HG03520 (cell line): Measurements from ENCODE around the gene CEACAM18.
"Not testable (repeated sequence)": the region's sequence is repeated elsewhere in the genome, so short reads cannot be mapped to it uniquely, and the experiment has no call there.

ENCODE experiments used
- ATAC-seq: cut with Tn5 transposase; IDR thresholded peaks from one replicate; pipeline ENCODE4 v1.9.1; 2021; ENCODE audit warnings: mild to moderate bottlenecking, moderate library complexity; ENCODE audit not compliant: unreplicated experiment

CEACAM18 gene

GRCh38 chr19:51460164-51460992 lies 18.0 kb upstream of the CEACAM18 start:
- no peak for ATAC-seq

DNA sequence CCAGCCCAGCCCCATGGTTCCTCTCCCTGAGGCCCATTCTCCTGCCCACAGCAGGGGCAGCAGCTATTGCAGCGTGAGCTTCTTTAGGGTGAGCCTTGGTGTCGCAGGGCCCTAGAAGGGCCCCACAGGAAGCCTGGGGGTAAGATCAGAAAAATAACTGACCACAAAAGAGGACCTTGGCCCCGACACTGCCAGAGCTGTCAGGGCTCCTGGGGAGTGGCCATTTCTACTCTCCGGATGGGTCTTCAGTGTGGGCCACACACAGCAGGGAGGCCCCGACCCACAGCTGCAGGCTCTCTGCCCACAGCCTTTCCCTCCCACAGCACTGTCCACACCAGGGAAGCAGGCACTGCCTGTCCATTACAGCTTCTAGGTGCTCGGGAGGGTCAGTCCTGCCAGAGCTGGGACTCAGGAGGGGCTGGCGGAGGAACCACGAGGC lies 16.6 kb upstream of the CEACAM18 start:
- ATAC-seq: no peak

DNA sequence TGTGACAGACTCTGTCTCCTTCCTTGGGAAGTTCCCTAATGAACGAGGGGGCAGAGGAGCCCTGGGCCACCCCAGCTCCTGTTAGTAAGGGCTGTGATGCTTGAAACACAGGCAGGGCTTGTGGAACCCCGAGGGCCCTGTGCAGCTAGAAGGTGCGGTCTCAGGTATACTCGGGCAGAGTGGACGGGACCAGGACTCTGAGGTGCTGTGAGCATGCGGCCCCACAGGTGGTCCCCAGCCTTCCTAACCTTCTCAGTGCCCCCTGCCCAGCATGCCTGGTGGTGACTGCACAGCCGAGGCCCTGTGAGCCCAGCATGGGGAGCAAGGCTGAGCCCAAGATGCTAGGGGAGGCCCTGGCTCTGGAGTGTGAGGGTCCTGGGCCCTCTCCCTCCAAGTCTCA lies 16.1 kb upstream of the CEACAM18 start:
- ATAC-seq: no peak

GRCh38 chr19:51462681-51463080 lies 15.7 kb upstream of the CEACAM18 start:
- ATAC-seq: no peak

- not testable (repeated sequence) for ATAC-seq
Measured at GRCh38 chr19:51463976-51464581, 14.3 kb upstream of the CEACAM18 start.

DNA sequence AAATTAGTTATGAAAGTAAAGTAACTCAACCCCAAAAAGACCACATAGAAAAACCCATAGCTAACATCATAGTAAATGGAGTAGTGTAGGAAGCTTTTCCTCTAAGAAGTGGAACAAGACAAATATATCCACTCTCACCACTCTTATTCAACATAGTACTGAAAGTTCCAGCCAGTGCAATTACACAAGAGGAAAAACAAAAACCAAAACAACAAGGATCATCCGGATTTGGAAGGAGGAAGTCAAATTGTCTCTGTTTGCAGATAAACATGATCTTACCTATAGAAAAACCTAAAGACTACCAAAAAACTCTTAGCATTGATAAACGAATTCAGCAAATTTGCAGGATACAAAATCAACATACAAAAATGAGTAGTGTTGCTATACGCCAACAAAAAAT lies 11.6 kb upstream of the CEACAM18 start:
- no peak for ATAC-seq

DNA sequence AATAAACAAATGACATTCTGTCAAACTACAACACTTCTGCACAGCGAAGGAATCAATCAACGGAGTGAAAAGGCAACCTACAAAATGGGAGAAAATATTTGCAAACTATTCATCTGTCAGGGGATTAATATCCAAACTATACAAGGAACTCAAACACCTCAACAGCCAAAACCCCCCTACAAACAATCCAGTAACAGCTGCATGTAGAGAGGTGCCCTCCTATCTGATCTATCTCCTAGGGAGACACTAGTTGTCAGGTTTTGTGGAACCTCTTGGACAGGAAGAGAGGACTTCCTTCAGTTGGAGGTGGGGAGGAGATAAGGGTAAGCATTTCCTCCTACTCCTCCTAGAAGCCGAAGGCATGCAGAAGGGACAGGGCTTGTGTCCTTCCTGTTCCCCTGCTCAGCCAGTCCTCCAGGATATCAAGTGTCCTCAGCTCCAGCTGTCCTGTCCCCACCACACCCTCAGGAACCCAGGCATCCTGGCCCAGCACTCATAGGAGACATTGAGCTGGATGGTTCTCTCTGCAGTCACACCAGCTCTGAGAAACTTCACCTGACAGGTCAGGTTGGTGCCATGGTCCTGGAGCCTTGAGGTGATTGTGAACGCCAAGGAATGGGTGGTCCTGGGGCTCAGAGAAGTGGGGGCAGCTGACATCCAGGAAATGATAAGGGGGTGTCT lies 10.3 kb upstream of the CEACAM18 start:
- no peak for ATAC-seq

GRCh38 chr19:51468545-51468920 lies 9.8 kb upstream of the CEACAM18 start:
- ATAC-seq: no peak

- ATAC-seq: no peak
Measured at GRCh38 chr19:51469162-51469561, 9.2 kb upstream of the CEACAM18 start.

- no peak for ATAC-seq
Measured at GRCh38 chr19:51469629-51470028, 8.7 kb upstream of the CEACAM18 start.

DNA sequence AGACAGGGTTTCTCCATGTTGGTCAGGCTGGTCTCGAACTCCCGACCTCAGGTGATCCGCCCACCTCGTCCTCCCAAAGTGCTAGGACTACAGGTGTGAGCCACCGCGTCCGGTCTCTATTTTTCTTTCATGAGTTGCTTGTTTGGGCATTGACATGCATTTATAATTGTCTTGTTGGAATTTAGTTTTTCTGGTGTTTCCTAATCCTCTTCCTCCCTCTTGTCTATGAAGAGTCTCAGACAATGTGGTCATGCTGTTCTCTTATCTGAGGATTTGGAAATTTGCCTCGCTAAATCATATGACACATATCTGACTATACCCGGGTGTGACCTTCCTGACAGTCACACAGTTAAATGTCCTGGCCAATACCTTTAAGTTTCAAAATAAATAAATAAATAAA lies 7.4 kb upstream of the CEACAM18 start:
- ATAC-seq: no peak

- no peak for ATAC-seq
Measured at GRCh38 chr19:51471527-51471926, 6.8 kb upstream of the CEACAM18 start.

GRCh38 chr19:51472607-51473006 lies 5.7 kb upstream of the CEACAM18 start:
- ATAC-seq: no peak

DNA sequence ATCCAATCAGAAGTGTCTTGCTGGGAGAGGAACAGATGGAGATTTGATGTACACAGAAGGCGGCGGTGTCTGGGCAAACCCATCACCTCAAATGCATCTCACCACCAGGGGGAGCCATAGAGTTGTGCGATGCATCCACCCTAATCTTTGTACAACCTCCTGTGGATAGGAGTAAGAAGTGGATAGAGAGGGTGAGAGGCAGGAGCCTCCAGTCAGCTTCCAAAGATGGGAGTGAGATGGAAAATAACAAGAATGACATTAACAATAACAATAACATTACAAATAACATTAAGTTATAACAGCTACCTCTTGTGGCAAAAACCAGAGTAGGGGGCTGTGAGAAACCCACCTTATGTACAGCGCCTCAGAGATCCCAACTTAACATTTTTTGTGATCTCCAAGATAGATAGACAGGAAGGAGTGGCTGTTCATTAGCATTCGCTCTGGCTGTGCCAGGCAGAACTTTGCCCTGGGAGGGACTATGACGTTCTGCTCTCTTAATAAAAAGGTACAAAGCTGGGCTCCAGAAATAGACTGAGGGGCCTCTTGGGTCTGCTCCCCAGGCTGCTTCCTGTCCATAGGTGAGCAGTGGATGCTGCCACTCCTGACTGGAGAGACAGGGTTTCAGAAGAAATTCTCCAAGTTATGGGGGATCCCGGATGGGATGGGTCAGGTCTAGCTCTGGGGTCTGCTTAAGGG lies 5.2 kb upstream of the CEACAM18 start:
- ATAC-seq: no peak

GRCh38 chr19:51476164-51476563 lies 2.2 kb upstream of the CEACAM18 start:
- no peak for ATAC-seq

- no peak for ATAC-seq
Measured at GRCh38 chr19:51477344-51477743, 995 bp upstream of the CEACAM18 start.

DNA sequence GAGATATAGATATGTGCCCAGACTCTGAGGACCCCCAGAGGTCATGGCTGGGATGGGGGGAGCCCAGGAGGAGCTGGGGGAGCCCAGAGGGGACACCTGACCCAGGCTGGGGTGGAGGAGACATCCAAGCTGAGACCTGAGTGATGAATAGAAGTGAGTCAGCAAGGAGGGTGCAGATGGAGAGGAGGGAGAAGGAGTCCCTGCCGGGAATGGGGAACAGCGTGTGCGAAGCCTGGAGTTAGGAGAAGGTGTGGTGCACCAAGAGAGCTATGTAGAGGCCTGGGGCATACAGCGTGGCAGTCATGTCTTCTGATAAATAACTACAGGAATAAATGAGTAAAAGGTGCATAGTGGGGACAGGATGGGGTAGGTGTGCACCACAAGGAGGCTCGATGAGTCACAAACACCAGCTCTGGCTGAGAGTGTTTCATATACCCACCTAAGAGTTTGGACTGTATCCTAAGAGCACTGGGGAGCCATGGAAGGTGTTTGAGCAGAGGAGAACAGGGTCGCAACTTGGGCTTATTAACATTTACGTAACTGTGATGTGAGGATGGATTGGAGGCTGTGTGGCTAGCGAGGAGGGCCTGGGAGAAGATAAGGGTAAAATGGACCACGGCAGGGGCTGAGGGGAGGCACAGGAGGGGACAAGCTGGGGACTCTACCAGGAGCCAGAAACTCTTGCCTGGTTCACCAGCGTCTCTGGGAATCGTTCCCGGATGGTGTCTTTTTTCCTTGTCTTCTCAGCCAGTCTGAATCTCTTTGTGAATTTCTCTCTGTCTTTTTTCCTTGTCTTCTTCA lies 1.4 kb downstream of the CEACAM18 start:
- ATAC-seq: no peak

DNA sequence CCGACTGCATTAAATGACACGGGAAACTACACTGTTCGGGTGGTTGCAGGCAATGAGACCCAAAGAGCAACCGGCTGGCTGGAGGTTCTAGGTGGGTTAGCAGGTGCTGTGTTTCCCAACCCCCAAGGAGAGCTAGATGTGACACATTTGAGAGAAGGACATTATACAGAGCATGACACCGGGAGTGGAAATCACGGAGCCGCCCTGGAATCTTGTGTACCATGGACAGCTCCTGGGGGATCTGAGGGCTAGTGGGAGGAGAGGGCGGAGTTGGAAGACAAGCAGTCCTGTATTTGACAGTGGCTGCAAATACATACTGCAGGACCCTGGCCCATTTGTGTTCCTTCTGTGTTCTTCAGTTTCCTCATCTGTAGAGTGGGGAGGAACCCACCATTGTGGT lies 2.3 kb downstream of the CEACAM18 start:
- ATAC-seq: no peak

DNA sequence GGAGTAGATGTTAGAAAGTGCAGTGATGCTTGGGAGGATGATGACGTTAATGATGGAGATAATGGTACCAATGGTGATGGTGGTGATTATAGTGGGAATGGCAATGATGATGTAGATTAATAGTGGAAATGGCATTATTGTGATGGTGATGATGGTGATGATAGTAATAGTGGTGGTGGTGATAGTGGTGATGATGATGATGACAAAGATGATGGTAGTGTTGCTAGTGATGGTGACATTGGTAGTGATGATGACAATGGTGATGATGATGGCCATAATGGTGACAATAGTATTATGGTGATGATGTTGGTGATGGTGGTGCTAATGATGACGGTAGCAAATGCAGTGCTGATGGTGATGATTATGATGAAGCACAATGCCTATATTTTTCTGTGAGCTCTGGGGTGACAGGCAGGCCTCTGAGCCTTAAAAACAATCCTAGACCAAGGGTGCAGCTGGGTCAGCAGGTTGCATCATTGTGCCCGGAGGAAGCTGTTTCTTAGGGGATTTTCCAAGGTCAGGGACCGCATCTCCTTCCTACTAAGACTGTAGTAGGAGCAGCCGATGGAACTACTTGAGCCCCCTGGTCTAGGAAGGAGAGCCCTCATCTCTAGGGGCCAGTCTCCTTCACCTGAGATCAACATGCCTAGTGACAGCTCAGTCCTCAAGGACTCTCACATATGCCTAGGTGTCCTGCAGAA lies 7.8 kb downstream of the CEACAM18 start:
- no peak for ATAC-seq

DNA sequence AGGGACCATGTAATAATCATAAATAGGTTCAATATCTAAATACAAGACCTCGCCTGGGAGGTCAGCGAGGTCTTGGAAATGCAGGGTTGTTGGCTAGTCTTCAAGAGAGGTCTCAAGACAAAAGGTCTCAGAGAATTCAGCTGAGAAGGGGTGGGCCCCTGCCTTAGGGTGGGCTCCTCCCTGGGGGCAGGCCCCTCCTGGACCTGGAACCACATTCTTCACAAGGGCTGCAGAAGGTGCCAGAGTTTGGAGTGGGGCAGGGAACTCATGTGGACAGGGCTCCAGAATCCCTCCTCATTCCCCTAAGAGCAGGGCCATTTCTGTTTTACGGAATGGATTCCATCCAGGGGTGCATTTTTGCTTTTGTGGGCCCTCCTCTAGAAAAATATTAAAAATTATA lies 10.2 kb downstream of the CEACAM18 start:
- no peak for ATAC-seq
